MM.1S (cell line): ENCODE measurements around the gene ASPHD1.

Experiments
- DNase-seq: peaks from one replicate; pipeline ENCODE4 v3.0.0-alpha.2; 2015
- H2AFZ ChIP-seq: fragments of 300-600 bp; sonication (generic); 2 replicates; pipeline ENCODE4 v1.6.0; 2016; ENCODE audit warnings: antibody characterized with exemption, low read length
- H3F3A ChIP-seq: fragments of 300-600 bp; sonication (generic); 2 replicates; pipeline ENCODE4 v1.6.1; 2016; ENCODE audit warnings: mild to moderate bottlenecking, antibody characterized with exemption, low read length, moderate library complexity, mixed read lengths; ENCODE audit not compliant: insufficient read depth
- H3K27ac ChIP-seq: fragments of 300-600 bp; sonication (generic); 2 replicates; pipeline ENCODE4 v1.5.1; 2016; ENCODE audit warnings: mild to moderate bottlenecking, low read length
- H3K27me3 ChIP-seq: fragments of 300-600 bp; sonication (generic); replicated peaks from 2 replicates; pipeline ENCODE4 v1.6.0; 2016; ENCODE audit warnings: low read length; ENCODE audit not compliant: insufficient read depth
- H3K36me3 ChIP-seq: fragments of 300-600 bp; sonication (generic); replicated peaks from 2 replicates; pipeline ENCODE4 v1.6.1; 2016; ENCODE audit warnings: mild to moderate bottlenecking, low read length, mixed read lengths; ENCODE audit not compliant: insufficient read depth
- H3K4me1 ChIP-seq: fragments of 300-600 bp; sonication (generic); 2 replicates; pipeline ENCODE4 v1.6.1; 2016; ENCODE audit warnings: low read length, mixed read lengths
- H3K4me2 ChIP-seq: fragments of 300-600 bp; sonication (generic); 2 replicates; pipeline ENCODE4 v1.6.0; 2016; ENCODE audit warnings: low read depth, low read length
- H3K4me3 ChIP-seq: fragments of 300-600 bp; sonication (generic); 2 replicates; pipeline ENCODE4 v1.5.1; 2016; ENCODE audit warnings: low read length, mixed read lengths
- H3K79me2 ChIP-seq: fragments of 300-600 bp; sonication (generic); 2 replicates; pipeline ENCODE4 v1.6.1; 2016; ENCODE audit warnings: mixed run types, low read length, mixed read lengths
- H3K9ac ChIP-seq: fragments of 300-600 bp; sonication (generic); 2 replicates; pipeline ENCODE4 v1.6.1; 2016; ENCODE audit warnings: low read length, mixed read lengths
- H3K9me2 ChIP-seq: fragments of 300-600 bp; sonication (generic); replicated peaks from 2 replicates; pipeline ENCODE4 v1.6.1; 2016; ENCODE audit warnings: mild to moderate bottlenecking, low read length, mixed read lengths; ENCODE audit not compliant: insufficient read depth
- H3K9me3 ChIP-seq: fragments of 300-600 bp; sonication (generic); replicated peaks from 2 replicates; pipeline ENCODE4 v1.6.1; 2016; ENCODE audit warnings: mild to moderate bottlenecking, low read length, mixed read lengths; ENCODE audit not compliant: insufficient read depth
- H4K20me1 ChIP-seq: fragments of 300-600 bp; sonication (generic); 2 replicates; pipeline ENCODE4 v1.6.1; 2016; ENCODE audit warnings: mild to moderate bottlenecking, low read length, moderate library complexity, mixed read lengths; ENCODE audit not compliant: insufficient read depth
- EZH2 ChIP-seq: fragments of 300-600 bp; sonication (generic); optimal IDR thresholded peaks from 2 replicates; pipeline ENCODE3; 2017; ENCODE audit warnings: low read depth, mild to moderate bottlenecking, antibody characterized with exemption, low read length, mixed read lengths
- EZH2phosphoT487 ChIP-seq: fragments of 300-600 bp; sonication (generic); IDR thresholded peaks from 2 replicates; pipeline ENCODE4 v1.6.1; 2018; ENCODE audit warnings: antibody characterized with exemption, low read length
- TF ChIP-seq, protein P1 (sequence below): fragments of 300-600 bp; sonication (generic); IDR thresholded peaks from 2 replicates; pipeline ENCODE4 v1.5.1; 2016; ENCODE audit warnings: antibody characterized with exemption, low read length, mixed read lengths

The ASPHD1 gene

GRCh38 chr16:29858974-29859373 lies 41.3 kb upstream of the ASPHD1 start:
- Histone ChIP-seq H4K20me1 (no peaks in the 10 kb centered on the region), H3K9me2 (no peaks in the 10 kb centered on the region), H3K79me2 (peaks cover 16% of the 10 kb centered on the region), H3K4me2 (no peak overlapping the region), H3K4me3 (no peak overlapping the region), H3K9ac (no peak overlapping the region), H3K9me3 (no peaks in the 10 kb centered on the region), H3K36me3 (no peaks in the 10 kb centered on the region), H3K27ac (no peak overlapping the region), H3F3A (no peaks in the 10 kb centered on the region), H3K27me3 (no peaks in the 10 kb centered on the region), H3K4me1 (no peaks in the 10 kb centered on the region), H2AFZ (no peak overlapping the region)
- TF ChIP-seq, protein P1, sequence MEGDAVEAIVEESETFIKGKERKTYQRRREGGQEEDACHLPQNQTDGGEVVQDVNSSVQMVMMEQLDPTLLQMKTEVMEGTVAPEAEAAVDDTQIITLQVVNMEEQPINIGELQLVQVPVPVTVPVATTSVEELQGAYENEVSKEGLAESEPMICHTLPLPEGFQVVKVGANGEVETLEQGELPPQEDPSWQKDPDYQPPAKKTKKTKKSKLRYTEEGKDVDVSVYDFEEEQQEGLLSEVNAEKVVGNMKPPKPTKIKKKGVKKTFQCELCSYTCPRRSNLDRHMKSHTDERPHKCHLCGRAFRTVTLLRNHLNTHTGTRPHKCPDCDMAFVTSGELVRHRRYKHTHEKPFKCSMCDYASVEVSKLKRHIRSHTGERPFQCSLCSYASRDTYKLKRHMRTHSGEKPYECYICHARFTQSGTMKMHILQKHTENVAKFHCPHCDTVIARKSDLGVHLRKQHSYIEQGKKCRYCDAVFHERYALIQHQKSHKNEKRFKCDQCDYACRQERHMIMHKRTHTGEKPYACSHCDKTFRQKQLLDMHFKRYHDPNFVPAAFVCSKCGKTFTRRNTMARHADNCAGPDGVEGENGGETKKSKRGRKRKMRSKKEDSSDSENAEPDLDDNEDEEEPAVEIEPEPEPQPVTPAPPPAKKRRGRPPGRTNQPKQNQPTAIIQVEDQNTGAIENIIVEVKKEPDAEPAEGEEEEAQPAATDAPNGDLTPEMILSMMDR: no peak
- no peak for TF ChIP-seq EZH2phosphoT487
- no peak for TF ChIP-seq EZH2
- no peak for DNase-seq

DNA sequence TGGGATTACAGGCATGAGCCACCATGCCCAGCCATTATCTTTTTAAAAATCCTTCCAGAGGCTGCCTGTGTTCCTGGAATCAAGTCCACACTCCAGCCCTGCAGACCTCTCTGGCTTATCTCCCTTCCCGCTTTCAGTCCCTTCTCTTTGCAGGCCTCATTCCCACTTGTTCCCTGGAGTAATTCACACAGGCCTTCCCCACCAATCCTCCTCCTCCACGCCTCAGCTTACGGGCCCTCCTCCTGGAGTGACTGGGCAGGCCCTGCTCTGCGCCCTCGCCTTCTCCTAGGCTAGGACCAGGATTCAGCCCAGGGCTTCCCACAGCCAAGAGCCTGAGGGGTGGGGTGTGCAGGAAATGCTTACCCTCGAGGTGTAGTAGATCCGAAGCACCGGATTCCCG lies 40.1 kb upstream of the ASPHD1 start:
- H3K27ac ChIP-seq: no peak overlapping the region
- TF ChIP-seq, protein P1: no peak
- TF ChIP-seq EZH2: no peak
- no peak for TF ChIP-seq EZH2phosphoT487
- H3K9me2 ChIP-seq: no peaks in the 10 kb centered on the region
- no peaks in the 10 kb centered on the region for H3K36me3 ChIP-seq
- DNase-seq: no peak
- no peaks in the 10 kb centered on the region for H4K20me1 ChIP-seq
- peaks cover 16% of the 10 kb centered on the region for H3K79me2 ChIP-seq
- no peaks in the 10 kb centered on the region for H3K27me3 ChIP-seq
- H3K4me1 ChIP-seq: no peaks in the 10 kb centered on the region
- H3K9me3 ChIP-seq: no peaks in the 10 kb centered on the region
- H3K4me3 ChIP-seq: no peak overlapping the region
- H3F3A ChIP-seq: no peaks in the 10 kb centered on the region
- H3K4me2 ChIP-seq: no peak overlapping the region
- no peak overlapping the region for H3K9ac ChIP-seq
- H2AFZ ChIP-seq: no peak overlapping the region

GRCh38 chr16:29862383-29862883 lies 37.9 kb upstream of the ASPHD1 start:
- H3K27ac ChIP-seq: peak overlapping the region; percentile 83; the same call in 1 of the 2 replicates
- peak overlapping the region; percentile 75 for H2AFZ ChIP-seq
- H3K4me2 ChIP-seq: peak overlapping the region; percentile 84
- H3K4me3 ChIP-seq: peak overlapping the region; percentile 84
- peak; percentile 11 for DNase-seq
- H3K9ac ChIP-seq: peak overlapping the region; percentile 86
- no peaks in the 10 kb centered on the region for H3K36me3 ChIP-seq
- no peak for TF ChIP-seq EZH2
- no peak for TF ChIP-seq EZH2phosphoT487
- TF ChIP-seq, protein P1: no peak
- H3K9me3 ChIP-seq: no peaks in the 10 kb centered on the region
- H4K20me1 ChIP-seq: no peaks in the 10 kb centered on the region
- peaks cover 16% of the 10 kb centered on the region for H3K79me2 ChIP-seq
- no peaks in the 10 kb centered on the region for H3F3A ChIP-seq
- no peaks in the 10 kb centered on the region for H3K9me2 ChIP-seq
- no peaks in the 10 kb centered on the region for H3K4me1 ChIP-seq
- H3K27me3 ChIP-seq: peaks cover 8% of the 10 kb centered on the region; the same call in 1 of the 2 replicates
